Stimulated activated CD4-positive, alpha-beta T cell treated with anti-CD3 and anti-CD28 coated beads, Interleukin-12 subunit alpha, Interleukin-12 subunit beta, amount 100 ng/mL, for 24 hours (primary cell): ENCODE measurements around the gene SLC15A4.

ENCODE experiments used
- DNase-seq, 2 experiments: peaks; one replicate each; pipeline ENCODE4 v3.0.0-alpha.2; 2020; ENCODE audit warnings: low read depth in 2 of 2

SLC15A4 gene

GRCh38 chr12:128754275-128754674 lies 69.5 kb downstream of the SLC15A4 start:
- no peak for DNase-seq

GRCh38 chr12:128753438-128753837 lies 70.3 kb downstream of the SLC15A4 start:
- no peak for DNase-seq

GRCh38 chr12:128752386-128752785 lies 71.4 kb downstream of the SLC15A4 start:
- DNase-seq, result no peak

GRCh38 chr12:128747441-128747840 lies 76.3 kb downstream of the SLC15A4 start:
- no peak for DNase-seq

- DNase-seq, result no peak
Measured at GRCh38 chr12:128745772-128746689, 77.7 kb downstream of the SLC15A4 start.

- DNase-seq, result no peak
Measured at GRCh38 chr12:128743916-128744315, 79.8 kb downstream of the SLC15A4 start.
